ENCODE data around the gene CNNM4. TPM values are rescaled to one million over a fixed set of nuclear protein-coding genes. Genes with fewer than 3 reads are reported as not detected.
A peak's percentile ranks its signal among the peaks of the same experiment; 100 is the strongest.

The CNNM4 gene
- total RNA-seq, 4 donors from 2014 or later = 19.0 to 53.9 (median 41.7) TPM

DNA sequence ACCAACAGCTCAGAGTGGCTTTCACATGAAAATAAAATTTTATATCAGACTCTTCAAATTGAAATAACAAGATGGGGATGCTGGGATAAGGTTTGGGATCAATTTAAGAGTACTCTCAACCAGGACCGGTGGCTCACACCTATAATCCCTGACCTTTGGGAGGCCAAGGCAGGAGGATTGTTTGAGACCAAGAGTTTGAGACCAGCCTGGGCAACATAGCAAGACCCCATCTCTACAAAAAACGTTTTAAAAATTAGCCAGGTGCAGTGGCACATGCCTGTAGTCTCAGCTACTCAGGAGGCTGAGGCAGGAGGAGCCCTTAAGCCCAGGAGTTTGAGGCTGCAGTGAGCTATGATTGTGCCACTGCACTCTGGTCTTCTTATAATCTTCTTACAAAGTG is 23.5 kb upstream of the CNNM4 start:
- H3K4me3 ChIP-seq = no peak overlapping the region
- no peak for TF ChIP-seq CTCF (IDR thresholded peaks at IDR 0.05)
- TF ChIP-seq POLR2A (IDR thresholded peaks at IDR 0.05) = no peak
- no peaks in the 10 kb centered on the region for H3K27me3 ChIP-seq
- no peak for DNase-seq
- no peaks in the 10 kb centered on the region for H3K9me3 ChIP-seq
- no peak overlapping the region for H3K27ac ChIP-seq
- peaks cover 0 to 30% (median under 1%) of the 10 kb centered on the region in 3 donors for H3K36me3 ChIP-seq
- peaks cover 0 to 15% (median 7%) of the 10 kb centered on the region in 4 donors for H3K4me1 ChIP-seq

DNA sequence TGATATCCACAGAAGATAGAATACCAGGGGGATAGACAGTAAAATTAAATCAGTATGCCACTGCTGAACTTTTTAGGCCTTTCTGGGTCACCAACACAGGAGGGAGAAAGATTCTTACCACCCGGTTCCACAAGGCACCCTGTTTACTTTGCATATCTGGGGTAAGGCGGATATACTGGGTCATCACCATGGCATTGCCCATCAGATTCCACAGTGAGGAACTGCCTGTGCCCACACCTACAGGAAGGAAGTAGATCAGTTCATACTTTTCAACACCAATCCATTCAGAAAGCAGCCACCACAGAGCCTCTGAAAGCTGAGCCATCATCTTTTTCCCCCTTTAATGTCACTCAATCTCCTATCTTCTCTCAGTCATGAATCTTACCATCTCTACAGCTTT is 22.9 kb upstream of the CNNM4 start:
- Histone ChIP-seq H3K4me3 (no peak overlapping the region), H3K9me3 (no peaks in the 10 kb centered on the region), H3K4me1 (peaks cover 0 to 15% (median 7%) of the 10 kb centered on the region in 4 donors), H3K27ac (no peak overlapping the region), H3K27me3 (no peaks in the 10 kb centered on the region), H3K36me3 (peaks cover 0 to 25% (median 0%) of the 10 kb centered on the region in 3 donors)
- DNase-seq = no peak
- no peak for TF ChIP-seq POLR2A (IDR thresholded peaks at IDR 0.05)
- TF ChIP-seq CTCF (IDR thresholded peaks at IDR 0.05) = no peak

DNA sequence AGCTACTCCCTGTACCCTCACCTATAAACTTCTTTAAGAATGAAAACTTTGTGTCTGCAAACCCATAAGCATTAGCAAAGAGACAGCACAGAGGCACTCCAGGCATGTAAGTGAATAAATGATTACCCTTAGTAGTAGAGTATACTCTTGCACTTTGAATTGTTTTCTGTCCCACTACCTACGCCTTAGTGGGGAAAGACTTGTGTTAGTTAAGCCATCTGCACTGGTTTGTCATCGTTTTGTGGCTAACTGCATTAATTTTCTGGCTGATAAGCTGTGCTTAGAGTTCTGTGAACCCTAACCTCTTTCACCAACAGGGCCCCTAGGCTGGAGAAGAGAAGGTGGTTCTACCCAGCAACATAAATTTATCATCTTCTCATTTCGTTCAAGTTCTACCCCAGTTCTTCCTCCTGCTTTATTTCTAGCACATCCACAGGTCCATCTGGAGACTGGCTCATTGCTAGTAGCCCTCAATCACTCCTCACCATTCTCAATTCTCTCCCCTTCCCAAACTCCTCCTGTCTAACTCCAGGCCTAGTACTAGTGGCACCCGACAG is 21.5 kb upstream of the CNNM4 start:
- DNase-seq = no peak
- peaks cover 0 to 11% (median 0%) of the 10 kb centered on the region in 3 donors for H3K36me3 ChIP-seq
- H3K27ac ChIP-seq = peak overlapping the region; percentile 66 to 74 (median 72)
- H3K27me3 ChIP-seq = no peaks in the 10 kb centered on the region
- H3K9me3 ChIP-seq = no peaks in the 10 kb centered on the region
- H3K4me1 ChIP-seq = peaks cover 0 to 15% (median 7%) of the 10 kb centered on the region in 4 donors
- TF ChIP-seq POLR2A (IDR thresholded peaks at IDR 0.05) (no peak), CTCF (IDR thresholded peaks at IDR 0.05) (no peak)
- H3K4me3 ChIP-seq = peak overlapping the region; percentile 70 to 90 (median 78)

DNA sequence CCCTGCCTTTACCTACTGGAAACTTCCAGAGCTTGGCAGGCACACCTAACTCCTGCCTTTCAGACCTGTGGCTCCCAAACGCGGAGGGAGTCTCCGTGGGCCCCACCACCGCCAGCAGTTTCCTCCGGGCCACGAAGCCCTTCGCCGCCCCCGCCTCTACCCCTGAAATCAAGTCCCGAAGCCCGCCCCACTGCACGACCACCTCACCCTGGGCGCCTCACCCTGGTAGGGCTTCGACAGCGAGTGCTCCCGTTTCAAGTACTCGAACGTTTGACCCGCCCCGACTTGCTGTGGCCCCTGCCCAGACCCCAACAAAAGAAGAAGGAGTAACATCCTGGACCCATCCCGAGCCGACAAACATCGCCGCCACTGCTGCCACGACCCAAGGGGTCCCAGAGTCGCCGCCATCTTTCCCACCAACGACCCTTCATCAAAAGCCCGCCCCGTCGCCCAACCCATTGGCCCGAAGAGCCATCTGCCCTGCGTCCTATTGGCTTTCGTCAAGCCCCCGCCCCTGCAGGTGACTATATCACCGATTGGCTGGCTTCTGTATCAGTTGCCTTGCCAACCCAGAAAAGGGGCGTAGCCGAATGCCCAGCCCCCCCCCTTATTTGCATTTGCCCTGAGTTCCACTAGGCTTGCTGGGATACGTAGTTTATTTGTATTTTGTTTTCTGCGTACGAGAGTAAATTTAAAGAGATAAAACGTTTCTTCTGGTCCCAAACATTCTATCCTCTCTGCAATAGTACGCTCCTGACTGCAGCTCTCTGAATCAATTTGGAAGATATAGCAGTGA is 20.9 kb upstream of the CNNM4 start, which contains the start of gene LMAN2L:
TSS of gene LMAN2L (minus strand) at position 432 of the 796 bp plus-strand sequence. CDS start at position 408, 24 bp downstream.
- Histone ChIP-seq H3K4me3 (peak within 1 kb of the TSS; percentile 70 to 90 (median 78)), H3K4me1 (peaks cover 0 to 15% (median 7%) of the 10 kb centered on the region in 4 donors), H3K27me3 (no peaks in the 10 kb centered on the region), H3K36me3 (peaks cover 0 to 8% (median 0%) of the 10 kb centered on the region in 3 donors), H3K9me3 (no peaks in the 10 kb centered on the region), H3K27ac (peak within 1 kb of the TSS; percentile 66 to 74 (median 72))
- DNase-seq = peak; percentile 97 to 100 (median 99)
- peak in 2 of 6 experiments; percentile 17 to 20 for TF ChIP-seq CTCF (IDR thresholded peaks at IDR 0.05)
- no peak for TF ChIP-seq POLR2A (IDR thresholded peaks at IDR 0.05)

DNA sequence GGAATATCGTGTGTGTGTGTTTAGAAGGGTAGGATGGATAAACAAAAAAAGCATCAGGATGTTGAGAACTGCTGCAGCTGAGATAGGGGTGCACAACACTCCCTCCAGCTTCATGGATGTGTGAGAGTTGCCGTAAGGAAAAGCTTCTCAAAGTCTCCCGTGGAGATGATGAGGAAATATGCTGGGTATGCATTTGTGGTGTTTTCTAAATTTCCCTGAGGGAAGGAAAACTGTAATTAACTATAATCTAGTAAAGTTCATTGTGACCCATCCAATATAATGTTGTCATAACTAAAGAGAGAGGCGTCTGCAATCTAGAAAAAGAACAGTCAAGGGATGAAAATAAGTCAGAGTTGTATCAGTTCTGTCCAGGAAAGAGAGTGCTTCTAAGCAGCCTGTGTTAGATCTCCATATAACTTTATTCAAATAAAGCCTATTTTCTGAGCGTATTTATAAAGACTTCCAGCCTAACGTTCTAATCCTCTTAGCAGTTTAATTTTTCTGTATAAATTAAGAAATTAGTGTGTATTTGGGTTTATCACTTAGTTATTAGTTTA is 13.6 kb upstream of the CNNM4 start:
- TF ChIP-seq POLR2A (IDR thresholded peaks at IDR 0.05) = no peak
- no peak for TF ChIP-seq CTCF (IDR thresholded peaks at IDR 0.05)
- Histone ChIP-seq H3K4me1 (no peaks in the 10 kb centered on the region), H3K27me3 (no peaks in the 10 kb centered on the region), H3K36me3 (no peaks in the 10 kb centered on the region), H3K27ac (no peak overlapping the region), H3K9me3 (no peaks in the 10 kb centered on the region), H3K4me3 (no peak overlapping the region)
- DNase-seq = no peak

All from Peyer's patch (tissue), 4 donors.